ENCODE measurements around the gene PRUNE2. TPM values are rescaled to one million over a fixed set of nuclear protein-coding genes. Genes with fewer than 3 reads are reported as not detected.
"Not testable (repeated sequence)": the region's sequence is repeated elsewhere in the genome, so short reads cannot be mapped to it uniquely, and the experiment has no call there.

The PRUNE2 gene
- total RNA-seq, 2 donors from 2014 or later, result 0.40 TPM; not detected in 1

- no peaks in the 10 kb centered on the region for H3K9me3 ChIP-seq (ENCODE audit: control insufficient read depth, low read length, poor library complexity, severe bottlenecking)
- DNase-seq (no peak), ATAC-seq (no peak)
- Mint-ChIP-seq H3K4me3 (no peak overlapping the region), H3K4me1 (peaks cover 3% of the 10 kb centered on the region), H3K27me3 (no peaks in the 10 kb centered on the region), H3K36me3 (ENCODE audit: low read depth) (no peaks in the 10 kb centered on the region), H3K27ac (no peak overlapping the region)
Measured at GRCh38 chr9:76677481-76678055, 228.3 kb downstream of the PRUNE2 start.

GRCh38 chr9:76676857-76677256 lies 229.1 kb downstream of the PRUNE2 start:
- no peaks in the 10 kb centered on the region for H3K36me3 Mint-ChIP-seq (ENCODE audit: low read depth)
- no peak overlapping the region for H3K27ac Mint-ChIP-seq
- H3K9me3 ChIP-seq (ENCODE audit: control insufficient read depth, low read length, poor library complexity, severe bottlenecking), result no peaks in the 10 kb centered on the region
- no peak overlapping the region for H3K4me3 Mint-ChIP-seq
- DNase-seq (no peak), ATAC-seq (no peak)
- H3K4me1 Mint-ChIP-seq, result peaks cover 3% of the 10 kb centered on the region
- H3K27me3 Mint-ChIP-seq, result no peaks in the 10 kb centered on the region

- peaks cover 2% of the 10 kb centered on the region for H3K36me3 Mint-ChIP-seq (ENCODE audit: low read depth)
- peaks cover 3% of the 10 kb centered on the region for H3K4me1 Mint-ChIP-seq
- H3K27me3 Mint-ChIP-seq, result peaks cover 18% of the 10 kb centered on the region
- no peak for ATAC-seq
- H3K9me3 ChIP-seq (ENCODE audit: control insufficient read depth, low read length, poor library complexity, severe bottlenecking), result no peaks in the 10 kb centered on the region
- no peak overlapping the region for H3K27ac Mint-ChIP-seq
- DNase-seq, result no peak
- no peak overlapping the region for H3K4me3 Mint-ChIP-seq
Measured at GRCh38 chr9:76667521-76667957, 238.4 kb downstream of the PRUNE2 start.

- peaks cover 18% of the 10 kb centered on the region for H3K27me3 Mint-ChIP-seq
- H3K27ac Mint-ChIP-seq; H3K9me3 ChIP-seq (ENCODE audit: control insufficient read depth, low read length, poor library complexity, severe bottlenecking); DNase-seq; H3K4me3 Mint-ChIP-seq; H3K4me1 Mint-ChIP-seq; H3K36me3 Mint-ChIP-seq (ENCODE audit: low read depth); ATAC-seq: not testable (repeated sequence)
Measured at GRCh38 chr9:76665966-76666365, 239.9 kb downstream of the PRUNE2 start.

- no peaks in the 10 kb centered on the region for H3K9me3 ChIP-seq (ENCODE audit: control insufficient read depth, low read length, poor library complexity, severe bottlenecking)
- ATAC-seq (no peak), DNase-seq (no peak)
- Mint-ChIP-seq H3K36me3 (ENCODE audit: low read depth) (peaks cover 2% of the 10 kb centered on the region), H3K27me3 (peaks cover 18% of the 10 kb centered on the region), H3K4me3 (no peak overlapping the region), H3K4me1 (peaks cover 3% of the 10 kb centered on the region), H3K27ac (no peak overlapping the region)
Measured at GRCh38 chr9:76665458-76665857, 240.5 kb downstream of the PRUNE2 start.

GRCh38 chr9:76664120-76664519 lies 241.8 kb downstream of the PRUNE2 start:
- H3K36me3 Mint-ChIP-seq (ENCODE audit: low read depth), result peaks cover 2% of the 10 kb centered on the region
- ATAC-seq, result no peak
- peaks cover 13% of the 10 kb centered on the region for H3K27me3 Mint-ChIP-seq
- H3K4me3 Mint-ChIP-seq, result no peak overlapping the region
- no peaks in the 10 kb centered on the region for H3K9me3 ChIP-seq (ENCODE audit: control insufficient read depth, low read length, poor library complexity, severe bottlenecking)
- peaks cover 3% of the 10 kb centered on the region for H3K4me1 Mint-ChIP-seq
- no peak for DNase-seq
- H3K27ac Mint-ChIP-seq, result no peak overlapping the region

- ATAC-seq, result no peak
Measured at GRCh38 chr9:76662476-76663281, 243.2 kb downstream of the PRUNE2 start.

GRCh38 chr9:76658510-76659231 lies 247.2 kb downstream of the PRUNE2 start:
- DNase-seq (no peak), ATAC-seq (peak; percentile 83)
- peaks cover 4% of the 10 kb centered on the region for H3K27me3 Mint-ChIP-seq
- H3K27ac Mint-ChIP-seq, result no peak overlapping the region
- H3K36me3 Mint-ChIP-seq (ENCODE audit: low read depth), result no peaks in the 10 kb centered on the region
- H3K4me1 Mint-ChIP-seq, result peaks cover 17% of the 10 kb centered on the region
- no peaks in the 10 kb centered on the region for H3K9me3 ChIP-seq (ENCODE audit: control insufficient read depth, low read length, poor library complexity, severe bottlenecking)
- H3K4me3 Mint-ChIP-seq, result no peak overlapping the region

More at GRCh38 chr9:76662476-76663281, 243.2 kb downstream of the PRUNE2 start:
- Mint-ChIP-seq H3K36me3 (ENCODE audit: low read depth) (peaks cover 2% of the 10 kb centered on the region), H3K27me3 (peaks cover 10% of the 10 kb centered on the region), H3K4me1 (peaks cover 9% of the 10 kb centered on the region), H3K27ac (peak overlapping the region; percentile 2), H3K4me3 (no peak overlapping the region)
- DNase-seq, result no peak
- H3K9me3 ChIP-seq (ENCODE audit: control insufficient read depth, low read length, poor library complexity, severe bottlenecking), result no peaks in the 10 kb centered on the region

- no peaks in the 10 kb centered on the region for H3K9me3 ChIP-seq (ENCODE audit: control insufficient read depth, low read length, poor library complexity, severe bottlenecking)
- Mint-ChIP-seq H3K4me1 (peaks cover 17% of the 10 kb centered on the region), H3K4me3 (no peak overlapping the region), H3K36me3 (ENCODE audit: low read depth) (no peaks in the 10 kb centered on the region), H3K27me3 (no peaks in the 10 kb centered on the region), H3K27ac (no peak overlapping the region)
- ATAC-seq (no peak), DNase-seq (no peak)
Measured at GRCh38 chr9:76657265-76657664, 248.6 kb downstream of the PRUNE2 start.

GRCh38 chr9:76655971-76656370 lies 249.9 kb downstream of the PRUNE2 start:
- no peaks in the 10 kb centered on the region for H3K9me3 ChIP-seq (ENCODE audit: control insufficient read depth, low read length, poor library complexity, severe bottlenecking)
- DNase-seq (no peak), ATAC-seq (no peak)
- peak overlapping the region; percentile 24 for H3K27ac Mint-ChIP-seq
- H3K4me1 Mint-ChIP-seq, result peaks cover 25% of the 10 kb centered on the region
- H3K4me3 Mint-ChIP-seq, result no peak overlapping the region
- H3K27me3 Mint-ChIP-seq, result no peaks in the 10 kb centered on the region
- H3K36me3 Mint-ChIP-seq (ENCODE audit: low read depth), result no peaks in the 10 kb centered on the region

- Mint-ChIP-seq H3K4me3 (no peak overlapping the region), H3K27me3 (no peaks in the 10 kb centered on the region), H3K36me3 (ENCODE audit: low read depth) (no peaks in the 10 kb centered on the region), H3K4me1 (peaks cover 30% of the 10 kb centered on the region), H3K27ac (peak overlapping the region; percentile 29)
- DNase-seq (no peak), ATAC-seq (no peak)
- no peaks in the 10 kb centered on the region for H3K9me3 ChIP-seq (ENCODE audit: control insufficient read depth, low read length, poor library complexity, severe bottlenecking)
Measured at GRCh38 chr9:76655121-76655541, 250.8 kb downstream of the PRUNE2 start.

- Mint-ChIP-seq H3K4me1 (peaks cover 30% of the 10 kb centered on the region), H3K4me3 (no peak overlapping the region), H3K27ac (peak overlapping the region; percentile 29), H3K27me3 (no peaks in the 10 kb centered on the region), H3K36me3 (ENCODE audit: low read depth) (no peaks in the 10 kb centered on the region)
- no peaks in the 10 kb centered on the region for H3K9me3 ChIP-seq (ENCODE audit: control insufficient read depth, low read length, poor library complexity, severe bottlenecking)
- ATAC-seq (no peak), DNase-seq (no peak)
Measured at GRCh38 chr9:76654575-76654974, 251.3 kb downstream of the PRUNE2 start.

GRCh38 chr9:76654051-76654461 lies 251.9 kb downstream of the PRUNE2 start:
- Mint-ChIP-seq H3K4me3 (no peak overlapping the region), H3K4me1 (peaks cover 30% of the 10 kb centered on the region), H3K27me3 (no peaks in the 10 kb centered on the region), H3K36me3 (ENCODE audit: low read depth) (no peaks in the 10 kb centered on the region), H3K27ac (no peak overlapping the region)
- no peaks in the 10 kb centered on the region for H3K9me3 ChIP-seq (ENCODE audit: control insufficient read depth, low read length, poor library complexity, severe bottlenecking)
- ATAC-seq (no peak), DNase-seq (no peak)
